HCT116 (cell line): ENCODE data around the gene TDRD3.

Source experiments
- CTCF ChIP-seq, 3 experiments: fragments of 200-600 bp in 1 of 3; sonication (generic) in 1 of 3; IDR thresholded peaks in 2 of 3; conservative IDR thresholded peaks in 1 of 3; 2 replicates each; pipeline ENCODE4 v1.5.1; 2012 to 2017; ENCODE audit warnings: low read depth in 2 of 3, low read length in 2 of 3, antibody characterized with exemption in 1 of 3, borderline replicate concordance in 1 of 3, control low read depth in 1 of 3, mild to moderate bottlenecking in 1 of 3, mixed read lengths in 1 of 3, mixed run types in 1 of 3, moderate library complexity in 1 of 3; ENCODE audit not compliant: insufficient read depth in 1 of 3
- EZH2 ChIP-seq: fragments of 200-600 bp; sonication (generic); IDR thresholded peaks from 2 replicates; pipeline ENCODE4 v1.6.1; 2017; ENCODE audit warnings: antibody characterized with exemption, mixed run types
- MAX ChIP-seq: IDR thresholded peaks from 2 replicates; pipeline ENCODE4 v1.6.1; 2012
- POLR2A ChIP-seq: IDR thresholded peaks from 2 replicates; pipeline ENCODE4 v1.7.0; 2011; ENCODE audit warnings: borderline replicate concordance; ENCODE audit not compliant: insufficient read depth, insufficient read length; ENCODE audit errors: extremely low read depth
- RAD21 ChIP-seq: IDR thresholded peaks from 2 replicates; pipeline ENCODE4 v1.6.1; 2012; ENCODE audit warnings: low read depth, mild to moderate bottlenecking
- ZNF274 ChIP-seq: fragments of 200-500 bp; sonication (Bioruptor generic); IDR thresholded peaks from 2 replicates; pipeline ENCODE4 v1.6.1; 2014; ENCODE audit warnings: mild to moderate bottlenecking, low read depth, low read length, inconsistent platforms

GRCh38 chr13:60453490-60453889 is 56.5 kb downstream of the TDRD3 start:
- TF ChIP-seq CTCF (IDR thresholded peaks at IDR 0.05 in 2 of 3, conservative IDR thresholded peaks at IDR 0.05 in 1 of 3; ENCODE audit: borderline replicate concordance in 1 of 3, insufficient read depth in 1 of 3, low read depth in 2 of 3, low read length in 2 of 3) (no peak), RAD21 (no peak), EZH2 (no peak), ZNF274 (no peak), MAX (no peak), POLR2A (no peak)
